Activated CD4-positive, alpha-beta T cell treated with anti-CD3 and anti-CD28 coated beads, Interleukin-2, amount 50 U/mL, for 48 hours (primary cell): ENCODE measurements around the gene GDA.

Experiments used
- DNase-seq, 2 experiments: peaks; one replicate each; pipeline ENCODE4 v3.0.0-alpha.2; 2020

Gene GDA

GRCh38 chr9:72149231-72149975 is at the start of gene GDA:
TSS of gene GDA (plus strand) at chr9:72149440. CDS start at chr9:72149560, 120 bp downstream.
- DNase-seq: no peak

- no peak for DNase-seq
Observed at GRCh38 chr9:72102520-72102919, 46.7 kb upstream of the GDA start.

GRCh38 chr9:72113056-72113455 is 36.2 kb upstream of the GDA start:
- no peak for DNase-seq

GRCh38 chr9:72119853-72120252 is 29.4 kb upstream of the GDA start:
- no peak for DNase-seq

GRCh38 chr9:72124947-72125346 is 24.3 kb upstream of the GDA start:
- DNase-seq: no peak

- no peak for DNase-seq
Observed at GRCh38 chr9:72127753-72128152, 21.5 kb upstream of the GDA start.

- DNase-seq: no peak
Observed at GRCh38 chr9:72128526-72128925, 20.7 kb upstream of the GDA start.

- DNase-seq: no peak
Observed at GRCh38 chr9:72129271-72130156, 19.7 kb upstream of the GDA start.

- DNase-seq: no peak
Observed at GRCh38 chr9:72130321-72130720, 18.9 kb upstream of the GDA start.

GRCh38 chr9:72131206-72131605 is 18.0 kb upstream of the GDA start:
- DNase-seq: no peak

GRCh38 chr9:72132052-72132451 is 17.2 kb upstream of the GDA start:
- no peak for DNase-seq

GRCh38 chr9:72133365-72134035 is 15.7 kb upstream of the GDA start:
- DNase-seq: no peak

- no peak for DNase-seq
Observed at GRCh38 chr9:72134801-72135200, 14.4 kb upstream of the GDA start.

GRCh38 chr9:72137697-72138365 is 11.4 kb upstream of the GDA start:
- DNase-seq: no peak

- DNase-seq: no peak
Observed at GRCh38 chr9:72139226-72139625, 10.0 kb upstream of the GDA start.

GRCh38 chr9:72140586-72140985 is 8.7 kb upstream of the GDA start:
- DNase-seq: no peak

- DNase-seq: no peak
Observed at GRCh38 chr9:72141484-72141883, 7.8 kb upstream of the GDA start.

- DNase-seq: no peak
Observed at GRCh38 chr9:72144756-72145492, 4.3 kb upstream of the GDA start.

- DNase-seq: no peak
Observed at GRCh38 chr9:72145733-72146505, 3.3 kb upstream of the GDA start.

GRCh38 chr9:72147676-72148075 is 1.6 kb upstream of the GDA start:
- DNase-seq: no peak

- no peak for DNase-seq
Observed at GRCh38 chr9:72150127-72150526, 887 bp downstream of the GDA start.
